ENCODE data around the gene HSPA1B.

- TF ChIP-seq POLR2A (IDR thresholded peaks at IDR 0.05; ENCODE audit: low read length) (no peak), GATA1 (IDR thresholded peaks at IDR 0.05; ENCODE audit: low read depth, low read length) (no peak)
Measured at GRCh38 chr6:31782126-31782855, 45.2 kb upstream of the HSPA1B start.
